Subcutaneous abdominal adipose tissue (tissue), 5 donors: ENCODE data around the gene ITIH3.

Experiments used
- H3K27ac ChIP-seq: one replicate; pipeline ENCODE4 v1.7.0; 2013; ENCODE audit warnings: low read depth, mild to moderate bottlenecking, inconsistent platforms, low read length, moderate library complexity
- H3K27me3 ChIP-seq, 5 donors: one replicate each; pipeline ENCODE4 v1.7.0; 2013; ENCODE audit warnings: low read length in 5 of 5, inconsistent platforms in 1 of 5; ENCODE audit not compliant: control insufficient read depth in 5 of 5, insufficient read depth in 4 of 5
- H3K36me3 ChIP-seq, 5 donors: one replicate each; pipeline ENCODE4 v1.7.0; 2013; ENCODE audit warnings: low read length in 5 of 5; ENCODE audit not compliant: control insufficient read depth in 5 of 5, insufficient read depth in 5 of 5
- H3K4me1 ChIP-seq, 5 donors: one replicate each; pipeline ENCODE4 v1.7.0; 2013; ENCODE audit warnings: low read length in 5 of 5, mild to moderate bottlenecking in 3 of 5, moderate library complexity in 1 of 5; ENCODE audit not compliant: control insufficient read depth in 5 of 5, insufficient read depth in 5 of 5
- H3K4me3 ChIP-seq, 5 donors: one replicate each; pipeline ENCODE4 v1.7.0; 2013; ENCODE audit warnings: low read length in 5 of 5, low read depth in 1 of 5
- H3K9ac ChIP-seq, 5 donors: one replicate each; pipeline ENCODE4 v1.7.0; 2013; ENCODE audit warnings: low read length in 5 of 5, mild to moderate bottlenecking in 4 of 5, moderate library complexity in 3 of 5
- H3K9me3 ChIP-seq, 5 donors: one replicate each; pipeline ENCODE4 v1.7.0; 2013; ENCODE audit warnings: low read length in 5 of 5; ENCODE audit not compliant: control insufficient read depth in 5 of 5
- donor health status: healthy.
- donor health status: healthy.
- donor health status: healthy.
- donor health status: healthy.
- donor health status: healthy.

ITIH3 gene

GRCh38 chr3:52842424-52842823 is 47.8 kb downstream of the ITIH3 start:
- Histone ChIP-seq H3K9me3 (no peaks in the 10 kb centered on the region), H3K27me3 (no peaks in the 10 kb centered on the region), H3K36me3 (peaks cover 0 to 68% (median 53%) of the 10 kb centered on the region in 5 donors), H3K4me1 (peaks cover 2 to 22% (median 11%) of the 10 kb centered on the region in 5 donors), H3K27ac (no peak overlapping the region), H3K9ac (no peak overlapping the region), H3K4me3 (no peak overlapping the region)

- Histone ChIP-seq H3K9ac (no peak overlapping the region), H3K4me3 (no peak overlapping the region), H3K27me3 (no peaks in the 10 kb centered on the region), H3K36me3 (peaks cover 0 to 68% (median 57%) of the 10 kb centered on the region in 5 donors), H3K27ac (no peak overlapping the region), H3K9me3 (no peaks in the 10 kb centered on the region), H3K4me1 (peaks cover 2 to 25% (median 11%) of the 10 kb centered on the region in 5 donors)
These were observed 48.7 kb downstream of the ITIH3 start for GRCh38 chr3:52843108-52843865.

- H3K9me3 ChIP-seq: no peaks in the 10 kb centered on the region
- H3K9ac ChIP-seq: no peak overlapping the region
- H3K27me3 ChIP-seq: no peaks in the 10 kb centered on the region
- no peak overlapping the region for H3K27ac ChIP-seq
- peaks cover 2 to 28% (median 11%) of the 10 kb centered on the region in 5 donors for H3K4me1 ChIP-seq
- H3K4me3 ChIP-seq: no peak overlapping the region
- H3K36me3 ChIP-seq: peaks cover 0 to 68% (median 57%) of the 10 kb centered on the region in 5 donors
These were observed 49.3 kb downstream of the ITIH3 start for GRCh38 chr3:52843881-52844280.

DNA sequence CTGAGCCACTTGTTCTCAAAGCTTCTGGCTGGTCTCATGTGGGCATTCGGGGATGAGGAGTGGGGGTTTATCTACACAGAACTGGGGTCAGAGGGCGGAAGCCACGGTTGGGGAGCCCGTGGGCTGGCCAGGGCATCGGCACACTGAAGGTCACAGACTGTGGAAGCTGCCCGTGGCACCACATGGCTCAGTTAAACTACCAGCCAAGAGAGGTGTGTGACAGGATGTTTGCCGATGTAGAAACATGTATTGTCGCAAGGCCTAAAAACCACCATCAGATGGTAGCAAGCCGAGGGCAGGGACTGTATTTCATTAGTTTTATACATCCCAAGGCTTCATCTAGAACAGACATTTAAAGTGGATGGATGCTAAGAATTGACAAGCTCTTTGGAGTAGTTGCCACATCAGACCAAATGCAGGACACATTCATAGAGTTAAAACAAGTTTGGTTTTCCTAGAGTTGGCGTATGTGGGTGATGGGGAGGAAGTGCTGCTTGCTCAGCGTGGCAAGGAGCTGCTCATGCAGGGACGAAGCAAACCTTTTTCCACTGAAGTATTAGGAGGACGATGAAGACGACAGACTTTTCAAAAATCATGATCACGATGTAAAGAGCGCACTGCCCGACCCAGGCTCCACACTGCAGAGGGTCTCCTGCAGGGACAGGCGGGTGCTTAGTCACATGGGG is 49.8 kb downstream of the ITIH3 start:
- Histone ChIP-seq H3K36me3 (peaks cover 0 to 68% (median 60%) of the 10 kb centered on the region in 5 donors), H3K9ac (no peak overlapping the region), H3K4me1 (peaks cover 2 to 28% (median 11%) of the 10 kb centered on the region in 5 donors), H3K27me3 (no peaks in the 10 kb centered on the region), H3K9me3 (no peaks in the 10 kb centered on the region), H3K27ac (no peak overlapping the region), H3K4me3 (no peak overlapping the region)

DNA sequence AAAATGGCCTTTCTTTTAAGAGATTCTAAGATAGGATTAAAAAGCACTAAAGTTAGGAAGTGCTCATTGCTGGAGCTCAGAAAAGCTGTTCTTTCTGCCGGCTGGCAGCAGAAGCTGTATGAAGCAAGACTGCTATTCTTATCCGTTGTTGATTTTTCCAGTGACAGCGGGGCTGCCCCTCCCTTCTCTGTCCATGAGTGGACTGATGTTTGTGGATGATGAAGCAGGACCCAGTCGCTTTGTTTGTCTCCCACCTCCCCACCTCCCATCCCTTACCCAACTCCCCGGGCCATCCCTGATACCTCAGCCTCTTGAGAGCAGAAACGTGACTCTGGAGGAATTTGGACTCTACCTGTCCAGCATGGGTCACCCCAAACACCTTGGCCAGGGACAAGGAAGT is 50.6 kb downstream of the ITIH3 start:
- Histone ChIP-seq H3K27ac (no peak overlapping the region), H3K9me3 (no peaks in the 10 kb centered on the region), H3K4me1 (peaks cover 2 to 28% (median 11%) of the 10 kb centered on the region in 5 donors), H3K36me3 (peaks cover 0 to 70% (median 62%) of the 10 kb centered on the region in 5 donors), H3K9ac (no peak overlapping the region), H3K4me3 (no peak overlapping the region), H3K27me3 (no peaks in the 10 kb centered on the region)

- Histone ChIP-seq H3K9ac (no peak overlapping the region), H3K9me3 (no peaks in the 10 kb centered on the region), H3K36me3 (peaks cover 0 to 66% (median 56%) of the 10 kb centered on the region in 5 donors), H3K4me1 (peaks cover 2 to 28% (median 11%) of the 10 kb centered on the region in 5 donors), H3K27ac (no peak overlapping the region), H3K27me3 (no peaks in the 10 kb centered on the region), H3K4me3 (peak overlapping the region in 1 of 5 donors; percentile 27)
These were observed 51.3 kb downstream of the ITIH3 start for GRCh38 chr3:52845691-52846431.

GRCh38 chr3:52846432-52846965 is 51.9 kb downstream of the ITIH3 start:
- peaks cover 2 to 28% (median 11%) of the 10 kb centered on the region in 5 donors for H3K4me1 ChIP-seq
- H3K9ac ChIP-seq: no peak overlapping the region
- no peaks in the 10 kb centered on the region for H3K9me3 ChIP-seq
- no peak overlapping the region for H3K27ac ChIP-seq
- H3K36me3 ChIP-seq: peaks cover 0 to 66% (median 54%) of the 10 kb centered on the region in 5 donors
- no peaks in the 10 kb centered on the region for H3K27me3 ChIP-seq
- H3K4me3 ChIP-seq: peak overlapping the region in 1 of 5 donors; percentile 27

GRCh38 chr3:52847241-52847640 is 52.6 kb downstream of the ITIH3 start:
- H3K4me3 ChIP-seq: no peak overlapping the region
- peaks cover 0 to 66% (median 56%) of the 10 kb centered on the region in 5 donors for H3K36me3 ChIP-seq
- H3K27me3 ChIP-seq: no peaks in the 10 kb centered on the region
- H3K4me1 ChIP-seq: peaks cover 2 to 28% (median 11%) of the 10 kb centered on the region in 5 donors
- H3K9ac ChIP-seq: no peak overlapping the region
- no peaks in the 10 kb centered on the region for H3K9me3 ChIP-seq
- no peak overlapping the region for H3K27ac ChIP-seq

- Histone ChIP-seq H3K4me1 (peaks cover 2 to 28% (median 11%) of the 10 kb centered on the region in 5 donors), H3K36me3 (peaks cover 0 to 66% (median 56%) of the 10 kb centered on the region in 5 donors), H3K9me3 (no peaks in the 10 kb centered on the region), H3K27ac (no peak overlapping the region), H3K9ac (no peak overlapping the region), H3K4me3 (no peak overlapping the region), H3K27me3 (no peaks in the 10 kb centered on the region)
These were observed 53.1 kb downstream of the ITIH3 start for GRCh38 chr3:52847726-52848125.
